Measurements from ENCODE around the gene SMIM20.

DNA sequence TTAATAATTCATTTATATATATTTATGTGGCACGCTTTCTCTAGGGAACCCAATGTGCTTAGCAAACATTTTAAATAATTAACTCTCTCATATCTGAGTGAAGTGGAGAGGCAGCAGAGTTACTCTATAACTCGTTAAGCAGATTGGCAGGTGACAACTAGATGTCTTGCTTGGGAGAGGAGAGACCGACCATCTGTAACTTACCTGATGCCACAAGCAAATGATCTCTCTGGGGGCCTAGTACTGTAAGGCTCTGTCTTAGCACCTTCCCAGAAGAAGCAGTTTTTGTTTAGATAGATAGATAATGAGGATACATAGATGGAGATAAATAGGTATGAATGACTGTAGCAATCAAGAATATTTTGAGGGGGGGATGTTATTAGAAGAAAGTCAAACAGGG, 39.4 kb upstream of the SMIM20 start:
- TF ChIP-seq, protein P1, sequence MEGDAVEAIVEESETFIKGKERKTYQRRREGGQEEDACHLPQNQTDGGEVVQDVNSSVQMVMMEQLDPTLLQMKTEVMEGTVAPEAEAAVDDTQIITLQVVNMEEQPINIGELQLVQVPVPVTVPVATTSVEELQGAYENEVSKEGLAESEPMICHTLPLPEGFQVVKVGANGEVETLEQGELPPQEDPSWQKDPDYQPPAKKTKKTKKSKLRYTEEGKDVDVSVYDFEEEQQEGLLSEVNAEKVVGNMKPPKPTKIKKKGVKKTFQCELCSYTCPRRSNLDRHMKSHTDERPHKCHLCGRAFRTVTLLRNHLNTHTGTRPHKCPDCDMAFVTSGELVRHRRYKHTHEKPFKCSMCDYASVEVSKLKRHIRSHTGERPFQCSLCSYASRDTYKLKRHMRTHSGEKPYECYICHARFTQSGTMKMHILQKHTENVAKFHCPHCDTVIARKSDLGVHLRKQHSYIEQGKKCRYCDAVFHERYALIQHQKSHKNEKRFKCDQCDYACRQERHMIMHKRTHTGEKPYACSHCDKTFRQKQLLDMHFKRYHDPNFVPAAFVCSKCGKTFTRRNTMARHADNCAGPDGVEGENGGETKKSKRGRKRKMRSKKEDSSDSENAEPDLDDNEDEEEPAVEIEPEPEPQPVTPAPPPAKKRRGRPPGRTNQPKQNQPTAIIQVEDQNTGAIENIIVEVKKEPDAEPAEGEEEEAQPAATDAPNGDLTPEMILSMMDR (IDR thresholded peaks at IDR 0.05; ENCODE audit: low read depth, low read length, missing input control) = no peak
- TF ChIP-seq TAF1 (conservative IDR thresholded peaks at IDR 0.05) = no peak
- TF ChIP-seq, protein P2, sequence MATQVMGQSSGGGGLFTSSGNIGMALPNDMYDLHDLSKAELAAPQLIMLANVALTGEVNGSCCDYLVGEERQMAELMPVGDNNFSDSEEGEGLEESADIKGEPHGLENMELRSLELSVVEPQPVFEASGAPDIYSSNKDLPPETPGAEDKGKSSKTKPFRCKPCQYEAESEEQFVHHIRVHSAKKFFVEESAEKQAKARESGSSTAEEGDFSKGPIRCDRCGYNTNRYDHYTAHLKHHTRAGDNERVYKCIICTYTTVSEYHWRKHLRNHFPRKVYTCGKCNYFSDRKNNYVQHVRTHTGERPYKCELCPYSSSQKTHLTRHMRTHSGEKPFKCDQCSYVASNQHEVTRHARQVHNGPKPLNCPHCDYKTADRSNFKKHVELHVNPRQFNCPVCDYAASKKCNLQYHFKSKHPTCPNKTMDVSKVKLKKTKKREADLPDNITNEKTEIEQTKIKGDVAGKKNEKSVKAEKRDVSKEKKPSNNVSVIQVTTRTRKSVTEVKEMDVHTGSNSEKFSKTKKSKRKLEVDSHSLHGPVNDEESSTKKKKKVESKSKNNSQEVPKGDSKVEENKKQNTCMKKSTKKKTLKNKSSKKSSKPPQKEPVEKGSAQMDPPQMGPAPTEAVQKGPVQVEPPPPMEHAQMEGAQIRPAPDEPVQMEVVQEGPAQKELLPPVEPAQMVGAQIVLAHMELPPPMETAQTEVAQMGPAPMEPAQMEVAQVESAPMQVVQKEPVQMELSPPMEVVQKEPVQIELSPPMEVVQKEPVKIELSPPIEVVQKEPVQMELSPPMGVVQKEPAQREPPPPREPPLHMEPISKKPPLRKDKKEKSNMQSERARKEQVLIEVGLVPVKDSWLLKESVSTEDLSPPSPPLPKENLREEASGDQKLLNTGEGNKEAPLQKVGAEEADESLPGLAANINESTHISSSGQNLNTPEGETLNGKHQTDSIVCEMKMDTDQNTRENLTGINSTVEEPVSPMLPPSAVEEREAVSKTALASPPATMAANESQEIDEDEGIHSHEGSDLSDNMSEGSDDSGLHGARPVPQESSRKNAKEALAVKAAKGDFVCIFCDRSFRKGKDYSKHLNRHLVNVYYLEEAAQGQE (IDR thresholded peaks at IDR 0.05) = no peak
- TF ChIP-seq FOXA1 (IDR thresholded peaks at IDR 0.05) = no peak
- TF ChIP-seq YY1 (IDR thresholded peaks at IDR 0.05) = no peak

All from liver (tissue), 3 donors.